K562 (cell line): ENCODE measurements around the gene SH3PXD2B. TPM values are rescaled to one million over a fixed set of nuclear protein-coding genes. Genes with fewer than 3 reads are reported as not detected.
A peak's percentile ranks its signal among the peaks of the same experiment; 100 is the strongest.

Source experiments
- ATAC-seq: fragments of 200-7000 bp; cut with Tn5 transposase; 3 replicates; pipeline ENCODE4 v1.9.1; 2020; ENCODE audit warnings: moderate library complexity
- BruUV-seq: library from RNA; stranded (reverse); fragments of 400-500 nt; replicated peaks from 2 replicates; lab custom pipeline; 2021; lab: Mats Ljungman, UMichigan
- CTCF ChIA-PET: fragments of 300-600 bp; formaldehyde crosslinking; extraction: SDS; loops from one replicate; lab custom pipeline; 2021; ENCODE audit warnings: low intra/inter-chr PET ratio; lab: Yijun Ruan, JAX
- POLR2A ChIA-PET: fragments of 300-600, 350-650 bp; sonication (Branson Sonifier 250); formaldehyde crosslinking; extraction: SDS; loops from one replicate; lab custom pipeline; 2021; ENCODE audit warnings: antibody characterized with exemption, inconsistent platforms; lab: Yijun Ruan, JAX
- DNase-seq, 4 experiments: peaks; one replicate each; pipeline versions ENCODE4 v3.0.0 to v3.0.0-alpha.2; 2011 to 2018; ENCODE audit warnings: low spot score in 3 of 4, mixed read lengths in 3 of 4; ENCODE audit errors: extremely low read depth in 1 of 4
- FAIRE-seq: peaks from 2 replicates; lab custom pipeline; 2011; peaks lifted over from hg19 to GRCh38; lab: Jason Lieb, UNC
- H2AFZ ChIP-seq: 2 replicates; pipeline ENCODE4 v1.6.0; 2011; ENCODE audit warnings: low read depth, low read length, control low read depth, inconsistent platforms
- H3K27ac ChIP-seq: fragments of 200-600 bp; 3 replicates; pipeline ENCODE4 v1.8.0; 2011; ENCODE audit warnings: low read depth, mild to moderate bottlenecking, control low read depth, inconsistent platforms, low read length, moderate library complexity, mixed read lengths; ENCODE audit errors: extremely low read depth
- H3K27me3 ChIP-seq, 2 experiments: fragments of 300-600 bp in 1 of 2; 2 replicates in 1 of 2; 3 replicates in 1 of 2; pipeline versions ENCODE4 v1.6.0 to v1.8.0; 2011; ENCODE audit warnings: inconsistent platforms in 2 of 2, low read length in 2 of 2, mild to moderate bottlenecking in 1 of 2, mixed read lengths in 1 of 2, moderate library complexity in 1 of 2; ENCODE audit not compliant: control insufficient read depth in 2 of 2, insufficient read depth in 2 of 2
- H3K36me3 ChIP-seq: fragments of 300-600 bp; 3 replicates; pipeline ENCODE4 v1.8.0; 2011; ENCODE audit warnings: mild to moderate bottlenecking, low read length, inconsistent platforms; ENCODE audit not compliant: control insufficient read depth, insufficient read depth
- H3K4me1 ChIP-seq, 2 experiments: fragments of 200-600 bp in 1 of 2; replicated peaks in 1 of 2; 2 replicates in 1 of 2; 3 replicates in 1 of 2; pipeline versions ENCODE4 v1.5.1 to v1.8.0; 2011; ENCODE audit warnings: inconsistent platforms in 2 of 2, low read length in 2 of 2, mild to moderate bottlenecking in 1 of 2, mixed read lengths in 1 of 2, moderate library complexity in 1 of 2; ENCODE audit not compliant: control insufficient read depth in 2 of 2, insufficient read depth in 2 of 2
- H3K4me2 ChIP-seq: 2 replicates; pipeline ENCODE4 v1.6.1; 2011; ENCODE audit warnings: low read length, control low read depth, inconsistent platforms, mixed read lengths; ENCODE audit not compliant: insufficient read depth
- H3K4me3 ChIP-seq: fragments of 200-600 bp; sonication (generic), shearing (Covaris generic); 2 replicates; pipeline ENCODE4 v1.5.1; 2016; ENCODE audit warnings: control low read depth, inconsistent platforms
- H3K79me2 ChIP-seq: fragments of 200-600 bp; 3 replicates; pipeline ENCODE4 v1.8.0; 2011; ENCODE audit warnings: low read length, inconsistent platforms; ENCODE audit not compliant: control insufficient read depth, insufficient read depth
- H3K9ac ChIP-seq, 2 experiments: 2 replicates each; pipeline versions ENCODE4 v1.6.0 to v1.6.1; 2011; ENCODE audit warnings: low read depth in 2 of 2, low read length in 2 of 2, control low read depth in 1 of 2, inconsistent platforms in 1 of 2, mild to moderate bottlenecking in 1 of 2, mixed read lengths in 1 of 2; ENCODE audit not compliant: insufficient read depth in 1 of 2
- H3K9me1 ChIP-seq: one replicate; pipeline ENCODE4 v1.6.0; 2011; ENCODE audit warnings: inconsistent platforms, mild to moderate bottlenecking, low read length, moderate library complexity; ENCODE audit not compliant: control insufficient read depth, insufficient read depth
- H3K9me3 ChIP-seq: replicated peaks from 2 replicates; pipeline ENCODE4 v1.5.1; 2011; ENCODE audit warnings: low read depth, low read length, inconsistent platforms; ENCODE audit not compliant: control insufficient read depth, insufficient read depth
- H4K20me1 ChIP-seq: replicated peaks from 2 replicates; pipeline ENCODE4 v1.6.1; 2011; ENCODE audit warnings: low read length, inconsistent platforms, mixed read lengths; ENCODE audit not compliant: control insufficient read depth, insufficient read depth
- BACH1 ChIP-seq: fragments of 200-800 bp; sonication (Bioruptor generic); IDR thresholded peaks from 2 replicates; pipeline ENCODE4 v1.6.1; 2016; ENCODE audit warnings: missing genetic modification characterization, missing compliant biosample characterization
- C11orf30 ChIP-seq: fragments of 450-650 bp; IDR thresholded peaks from 2 replicates; pipeline ENCODE4 v1.6.1; 2016; ENCODE audit warnings: low read depth, mild to moderate bottlenecking
- CEBPB ChIP-seq: fragments of 450-650 bp; IDR thresholded peaks from 2 replicates; pipeline ENCODE4 v1.6.1; 2016; ENCODE audit warnings: missing genetic modification characterization, missing compliant biosample characterization
- FOSL1 ChIP-seq: fragments of 200-800 bp; sonication (Bioruptor generic); conservative IDR thresholded peaks from 2 replicates; pipeline ENCODE4 v1.6.1; 2016; ENCODE audit warnings: missing genetic modification characterization, missing compliant biosample characterization
- L3MBTL2 ChIP-seq: fragments of 450-650 bp; IDR thresholded peaks from 2 replicates; pipeline ENCODE4 v1.6.1; 2016; ENCODE audit warnings: mild to moderate bottlenecking, moderate library complexity
- NFXL1 ChIP-seq: fragments of 450-650 bp; formaldehyde crosslinking; IDR thresholded peaks from 2 replicates; pipeline ENCODE4 v1.4.0; 2021; ENCODE audit warnings: mild to moderate bottlenecking
- NRF1 ChIP-seq, 2 experiments: fragments of 450-650 bp; IDR thresholded peaks in 1 of 2; conservative IDR thresholded peaks in 1 of 2; 2 replicates each; pipeline ENCODE4 v1.6.1; 2014; ENCODE audit warnings: mild to moderate bottlenecking in 2 of 2
- POLR2A ChIP-seq: fragments of 450-650 bp; conservative IDR thresholded peaks from 2 replicates; pipeline ENCODE4 v1.6.1; 2016
- VEZF1 ChIP-seq: fragments of 200-800 bp; sonication (Bioruptor generic); IDR thresholded peaks from 2 replicates; pipeline ENCODE4 v1.6.1; 2017; ENCODE audit warnings: missing genetic modification characterization, missing compliant biosample characterization
- ZBTB17 ChIP-seq: fragments of 450-650 bp; formaldehyde crosslinking; IDR thresholded peaks from 2 replicates; pipeline ENCODE4 v1.4.0; 2020; ENCODE audit warnings: mild to moderate bottlenecking
- ZNF316 ChIP-seq: fragments of 450-650 bp; IDR thresholded peaks from 2 replicates; pipeline ENCODE4 v1.6.1; 2016
- WGBS: fragments of 100-300 bp; shearing (Covaris generic); methylation state at CpG from one replicate; pipeline ENCODE4 v1.1.6; 2016; ENCODE audit warnings: low coverage, mixed read lengths; ENCODE audit not compliant: insufficient coverage; ENCODE audit errors: missing lambda C conversion rate; 5-methylcytosine and 5-hydroxymethylcytosine counted together
- in situ Hi-C: fragments of 300-500 bp; cut with MboI; formaldehyde crosslinking; loops from 4 replicates; pipeline ENCODE4 v1.15.0; 2018; ENCODE audit warnings: inconsistent platforms, mixed read lengths
- intact Hi-C: fragments of 100-400 bp; cut with micrococcal nuclease; formaldehyde crosslinking; loops from 2 replicates; pipeline ENCODE4 v1.14.2; 2022
- polyA plus RNA-seq, 8 experiments: library from polyadenylated mRNA; depleted of rRNA in 4 of 8; stranded (reverse) in 5 of 8; unstranded in 3 of 8; fragments of >200 nt; fragmentation: Nextera tagmentation in 2 of 8; fragmentation: Illumina TruSeq in 1 of 8; extraction: Ambion mirVana in 2 of 8; extraction: Trizol in 1 of 8; gene quantifications; 2 replicates each; pipeline versions ENCODE4 v1.2.1 to v1.2.3, GENCODE V29; 2011 to 2014; ENCODE audit warnings: inconsistent platforms in 1 of 8, missing spikeins in 1 of 8
- total RNA-seq, 7 experiments: library from RNA; depleted of rRNA in 6 of 7; stranded (reverse); fragments of >200 nt in 6 of 7; fragmentation: Illumina TruSeq in 2 of 7; extraction: Trizol in 2 of 7; gene quantifications; 2 replicates each; pipeline versions ENCODE4 v1.2.1 to v1.2.3, GENCODE V29; 2011 to 2021; ENCODE audit warnings: low replicate concordance in 1 of 7
- TF ChIP-seq, protein P1 (sequence below), 2 experiments: fragments of 450-650 bp in 1 of 2; sonication (generic) in 1 of 2; formaldehyde crosslinking in 1 of 2; IDR thresholded peaks in 1 of 2; conservative IDR thresholded peaks in 1 of 2; 2 replicates each; pipeline versions ENCODE4 v1.6.1 to v1.8.1; 2016 to 2023; ENCODE audit warnings: mild to moderate bottlenecking in 2 of 2, moderate library complexity in 2 of 2, inconsistent platforms in 1 of 2, missing genetic modification reagents in 1 of 2

Gene SH3PXD2B
- total and polyA plus RNA-seq, 9 of the 15 experiments (the other 6 are each of a cell fraction or from before 2014, with no cell fraction given), result 0.04 to 0.66 (median 0.19) TPM

DNA sequence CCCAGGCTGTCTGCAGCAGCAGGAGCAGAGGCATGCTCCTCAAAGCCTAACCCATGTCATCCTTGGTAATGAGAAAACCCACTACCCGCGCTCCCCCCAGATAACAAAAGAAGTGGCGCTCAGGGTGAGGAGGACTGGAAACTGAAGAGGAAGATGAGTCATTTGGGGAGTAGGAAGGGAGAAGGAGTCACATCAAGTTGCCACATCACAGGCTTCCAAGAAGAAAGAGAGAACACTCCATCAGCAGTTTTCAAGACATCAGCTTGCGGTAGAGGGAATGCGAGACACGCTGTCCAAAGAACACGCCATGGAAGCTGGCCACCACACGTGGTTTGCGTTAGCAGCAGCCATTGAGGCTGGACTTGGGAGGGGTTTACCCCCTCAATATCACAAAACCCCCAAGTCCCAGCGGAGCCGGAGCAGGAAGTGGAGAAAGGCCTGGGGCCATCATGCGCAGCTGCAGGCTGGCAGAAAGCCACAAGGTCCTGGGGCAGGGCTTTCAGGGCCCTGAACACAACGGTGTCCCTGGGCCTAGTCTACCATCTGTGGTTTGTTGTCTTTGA, 41.5 kb downstream of the SH3PXD2B start:
- no peaks in the 10 kb centered on the region for H3K9me1 ChIP-seq
- 4% methylated on average over 13 of the region's 13 CpGs for WGBS
- BruUV-seq, result no TSS peak
- H3K9ac ChIP-seq, result no peak overlapping the region
- H3K4me2 ChIP-seq, result no peak overlapping the region
- no peaks in the 10 kb centered on the region for H3K79me2 ChIP-seq
- DNase-seq (no peak), FAIRE-seq (no peak), ATAC-seq (no peak)
- H3K27me3 ChIP-seq, result peaks cover 8 to 44% of the 10 kb centered on the region in 2 experiments; a peak in 4 of 5 replicates
- H2AFZ ChIP-seq, result no peak overlapping the region
- intact Hi-C loops, result no loop called here
- in situ Hi-C loops, result no loop called here
- no peaks in the 10 kb centered on the region for H3K36me3 ChIP-seq
- H4K20me1 ChIP-seq, result peaks cover 12% of the 10 kb centered on the region; the same call in 1 of the 2 replicates
- no peak overlapping the region for H3K4me3 ChIP-seq
- ChIA-PET CTCF (no interaction called here), POLR2A (interaction anchor here (0.6 to 0.7 kb wide), 2 partner anchors 35 to 119 kb away, joined by 3 read pairs; no protein-coding TSS in a partner anchor)
- no peaks in the 10 kb centered on the region for H3K9me3 ChIP-seq
- no peak overlapping the region for H3K27ac ChIP-seq
- no peaks in the 10 kb centered on the region; a peak in 2 of 5 replicates for H3K4me1 ChIP-seq
- TF ChIP-seq VEZF1 (CRISPR knock-in tag) (peak; percentile 39; the same call in 1 of the 2 replicates), ZNF316 (peak; percentile 37; the same call in 1 of the 2 replicates), NRF1 (conservative IDR thresholded peaks at IDR 0.05 in 1 of 2, IDR thresholded peaks at IDR 0.05 in 1 of 2) (peak; percentile 55 to 70), ZBTB17 (CRISPR knock-in tag) (0 out of 2 replicates have a peak, but pooled peaks have one; percentile 37), CEBPB (tag) (peak; percentile 66), FOSL1 (tag) (peak; percentile 92), POLR2A (no peak), BACH1 (tag) (no peak), L3MBTL2 (peak; percentile 52; the same call in 1 of the 2 replicates), NFXL1 (CRISPR knock-in tag) (no peak), C11orf30 (peak; percentile 57; the same call in 1 of the 2 replicates)
- TF ChIP-seq, protein P1, sequence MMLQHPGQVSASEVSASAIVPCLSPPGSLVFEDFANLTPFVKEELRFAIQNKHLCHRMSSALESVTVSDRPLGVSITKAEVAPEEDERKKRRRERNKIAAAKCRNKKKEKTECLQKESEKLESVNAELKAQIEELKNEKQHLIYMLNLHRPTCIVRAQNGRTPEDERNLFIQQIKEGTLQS (IDR thresholded peaks at IDR 0.05), result peak; percentile 42; the same call in 1 of the 2 replicates
- TF ChIP-seq, protein P1 (CRISPR knock-in tag; conservative IDR thresholded peaks at IDR 0.05), result no peak
